PC-9 (cell line): ENCODE results near the gene CELF4.

Source experiments
- CTCF ChIP-seq: fragments of 200-600 bp; sonication (generic); conservative IDR thresholded peaks from 2 replicates; pipeline ENCODE4 v1.6.1; 2017; ENCODE audit warnings: mixed run types, antibody characterized with exemption, mild to moderate bottlenecking, moderate library complexity
- EZH2 ChIP-seq: fragments of 200-600 bp; sonication (generic); IDR thresholded peaks from 2 replicates; pipeline ENCODE4 v1.8.0; 2017; ENCODE audit warnings: antibody characterized with exemption, low read depth

- TF ChIP-seq CTCF, result no peak
- no peak for TF ChIP-seq EZH2
Measured at GRCh38 chr18:37539236-37539635, 26.4 kb downstream of the CELF4 start.
